HG03159 (cell line): ENCODE data around the gene PARD3.
"Not testable (repeated sequence)": the region's sequence is repeated elsewhere in the genome, so short reads cannot be mapped to it uniquely, and the experiment has no call there.

ENCODE experiments used
- ATAC-seq: cut with Tn5 transposase; IDR thresholded peaks from one replicate; pipeline ENCODE4 v1.9.1; 2021; ENCODE audit warnings: mild to moderate bottlenecking, moderate library complexity; ENCODE audit not compliant: unreplicated experiment

PARD3 gene

GRCh38 chr10:34406463-34407323 lies 408.4 kb downstream of the PARD3 start:
- ATAC-seq, result no peak

- ATAC-seq, result no peak
Measured at GRCh38 chr10:34405611-34406462, 409.3 kb downstream of the PARD3 start.

GRCh38 chr10:34403512-34403911 lies 411.6 kb downstream of the PARD3 start:
- ATAC-seq, result no peak

- ATAC-seq, result no peak
Measured at GRCh38 chr10:34400075-34400474, 415.0 kb downstream of the PARD3 start.

- ATAC-seq, result no peak
Measured at GRCh38 chr10:34399013-34399412, 416.1 kb downstream of the PARD3 start.

GRCh38 chr10:34397324-34397723 lies 417.8 kb downstream of the PARD3 start:
- ATAC-seq, result no peak

GRCh38 chr10:34396663-34397062 lies 418.4 kb downstream of the PARD3 start:
- ATAC-seq, result no peak

GRCh38 chr10:34392641-34393170 lies 422.4 kb downstream of the PARD3 start:
- ATAC-seq, result no peak

GRCh38 chr10:34391168-34391567 lies 423.9 kb downstream of the PARD3 start:
- ATAC-seq, result not testable (repeated sequence)

GRCh38 chr10:34389801-34390200 lies 425.3 kb downstream of the PARD3 start:
- no peak for ATAC-seq

- ATAC-seq, result no peak
Measured at GRCh38 chr10:34386921-34387320, 428.2 kb downstream of the PARD3 start.

- no peak for ATAC-seq
Measured at GRCh38 chr10:34384372-34384771, 430.7 kb downstream of the PARD3 start.

GRCh38 chr10:34382626-34383025 lies 432.5 kb downstream of the PARD3 start:
- ATAC-seq, result no peak

- ATAC-seq, result no peak
Measured at GRCh38 chr10:34380856-34381255, 434.2 kb downstream of the PARD3 start.

GRCh38 chr10:34378297-34378696 lies 436.8 kb downstream of the PARD3 start:
- ATAC-seq, result no peak

GRCh38 chr10:34377833-34378232 lies 437.3 kb downstream of the PARD3 start:
- no peak for ATAC-seq

- peak; percentile 24 for ATAC-seq
Measured at GRCh38 chr10:34374356-34375045, 440.6 kb downstream of the PARD3 start.

GRCh38 chr10:34373211-34373610 lies 441.9 kb downstream of the PARD3 start:
- ATAC-seq, result no peak

- no peak for ATAC-seq
Measured at GRCh38 chr10:34372509-34372908, 442.6 kb downstream of the PARD3 start.

- no peak for ATAC-seq
Measured at GRCh38 chr10:34370126-34370525, 445.0 kb downstream of the PARD3 start.

- no peak for ATAC-seq
Measured at GRCh38 chr10:34369120-34369519, 446.0 kb downstream of the PARD3 start.
